ENCODE measurements around the gene CWC15.
A peak's percentile ranks its signal among the peaks of the same experiment; 100 is the strongest.

CWC15 gene

DNA sequence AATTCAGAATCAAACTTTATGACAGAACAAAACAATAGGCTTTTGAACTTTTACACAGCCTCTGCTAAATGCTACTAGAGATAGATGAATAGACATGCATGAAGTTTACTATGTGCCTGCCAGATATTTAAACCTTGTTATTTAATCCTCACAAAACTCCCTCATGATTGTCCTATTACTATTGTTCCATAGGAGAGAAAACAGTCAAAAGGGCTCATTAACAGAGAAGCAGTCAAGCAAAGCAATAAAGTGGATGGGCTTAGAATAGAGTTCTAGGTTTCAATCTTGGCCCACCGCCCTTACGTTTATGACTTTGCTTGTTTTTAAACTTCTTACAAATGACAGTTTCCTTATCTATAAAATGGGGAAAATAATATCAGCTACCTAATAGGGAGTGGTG lies 12.9 kb downstream of the CWC15 start:
- Histone ChIP-seq H4K20me1 (peaks cover 0 to 28% (median 0%) of the 10 kb centered on the region in 11 experiments; a peak in 10 of 22 replicates), H3K4me3 (no peak overlapping the region), H3K9ac (no peak overlapping the region), H3K4me1 (peaks cover 0 to 7% (median 0%) of the 10 kb centered on the region in 10 experiments; a peak in 4 of 20 replicates), H3K4me2 (no peak overlapping the region), H3K9me3 (replicated peaks in 1 of 11) (no peaks in the 10 kb centered on the region), H3K36me3 (peaks cover 60 to 75% (median 65%) of the 10 kb centered on the region in 11 experiments), H3K27me3 (no peaks in the 10 kb centered on the region), H3K27ac (no peak overlapping the region)
- TF ChIP-seq Cebpa-rat (IDR thresholded peaks at IDR 0.05): no peak

DNA sequence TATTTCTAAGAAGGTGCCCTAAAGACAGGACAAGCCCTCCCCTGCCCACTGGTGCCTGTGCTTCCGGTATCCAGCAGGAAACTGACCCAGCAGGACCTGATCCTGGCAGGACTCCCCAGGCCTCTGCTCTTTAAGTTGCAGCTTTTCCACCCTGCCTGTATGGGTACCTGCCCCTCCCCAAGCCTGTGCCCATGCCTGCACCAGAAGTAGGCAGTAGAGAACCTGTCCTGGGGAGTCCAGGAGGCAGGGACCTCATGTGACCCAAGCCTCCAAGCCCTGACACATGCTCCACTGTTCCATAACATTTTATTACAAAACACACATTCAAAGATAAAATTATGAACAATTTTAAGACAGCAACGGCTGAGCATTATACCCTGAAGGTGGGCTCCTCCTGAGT lies 14.2 kb downstream of the CWC15 start:
- H3K4me3 ChIP-seq: no peak overlapping the region

DNA sequence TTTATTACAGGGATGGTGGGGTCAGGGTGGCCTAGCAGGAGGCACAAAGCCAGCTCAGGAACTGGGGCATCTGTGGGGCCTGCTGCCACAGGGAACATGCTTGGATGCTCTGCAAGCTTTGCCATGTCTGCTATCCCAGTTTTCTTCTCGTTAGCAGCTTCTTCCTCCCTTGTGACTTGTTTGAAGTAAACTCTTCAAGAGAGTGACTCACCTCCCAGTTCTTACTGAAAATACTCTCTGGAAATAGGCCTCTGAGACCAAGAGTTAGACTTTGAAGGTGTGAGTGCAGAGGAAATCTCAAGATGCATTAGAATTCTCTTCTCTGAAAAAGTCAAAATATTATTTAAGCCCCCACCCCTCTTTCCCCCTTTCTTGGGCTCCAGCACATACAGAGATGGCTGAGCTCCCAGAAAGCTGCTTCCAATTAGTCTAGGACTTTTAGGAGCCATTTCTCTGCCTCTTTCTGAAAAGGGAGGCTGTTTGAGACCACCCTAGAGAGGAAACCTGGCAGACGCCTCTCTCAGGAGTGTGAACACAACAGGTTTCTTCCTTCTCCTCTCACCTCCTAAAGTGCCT lies 15.1 kb downstream of the CWC15 start:
- H3K9ac ChIP-seq: peak overlapping the region in 1 of 11 experiments; percentile 14; a peak in 1 of 22 replicates
- no peaks in the 10 kb centered on the region for H3K27me3 ChIP-seq
- TF ChIP-seq Cebpa-rat (IDR thresholded peaks at IDR 0.05): no peak

More for the DNA sequence above, 14.2 kb downstream of the CWC15 start:
- Histone ChIP-seq H3K27me3 (no peaks in the 10 kb centered on the region), H3K36me3 (peaks cover 46 to 62% (median 52%) of the 10 kb centered on the region in 11 experiments), H4K20me1 (peaks cover 0 to 15% (median 0%) of the 10 kb centered on the region in 11 experiments; a peak in 8 of 22 replicates), H3K9me3 (replicated peaks in 1 of 11) (no peaks in the 10 kb centered on the region), H3K4me2 (no peak overlapping the region), H3K4me1 (peaks cover 0 to 7% (median 0%) of the 10 kb centered on the region in 10 experiments; a peak in 4 of 20 replicates), H3K27ac (no peak overlapping the region), H3K9ac (no peak overlapping the region)
- TF ChIP-seq Cebpa-rat (IDR thresholded peaks at IDR 0.05): no peak

DNA sequence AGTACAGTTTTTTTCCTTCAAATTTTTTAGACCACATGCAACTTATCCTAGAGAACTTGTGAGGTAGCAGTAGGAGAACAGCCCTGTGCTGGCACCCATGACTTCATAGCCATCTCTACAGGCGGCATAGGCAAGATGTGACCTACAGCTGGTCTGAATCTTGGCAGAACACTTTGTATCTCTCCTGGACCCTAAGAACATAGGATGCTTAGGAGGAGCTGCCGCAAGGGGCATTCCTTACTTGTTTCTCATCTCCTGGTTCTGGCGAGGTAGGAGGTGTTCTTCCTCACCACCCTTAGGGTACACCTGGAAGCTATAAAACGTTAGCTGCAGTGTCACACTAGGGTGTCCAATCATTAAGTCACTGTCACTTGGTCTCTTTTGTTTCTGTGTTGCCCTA lies 16.4 kb downstream of the CWC15 start:
- H3K4me3 ChIP-seq: no peak overlapping the region
- no peaks in the 10 kb centered on the region; a peak in 1 of 22 replicates for H4K20me1 ChIP-seq
- no peaks in the 10 kb centered on the region for H3K9me3 ChIP-seq (replicated peaks in 1 of 11)
- H3K36me3 ChIP-seq: peaks cover 24 to 40% (median 30%) of the 10 kb centered on the region in 11 experiments
- no peak overlapping the region for H3K4me2 ChIP-seq
- TF ChIP-seq Cebpa-rat (IDR thresholded peaks at IDR 0.05): no peak
- H3K9ac ChIP-seq: no peak overlapping the region
- no peak overlapping the region for H3K27ac ChIP-seq
- no peaks in the 10 kb centered on the region for H3K27me3 ChIP-seq
- H3K4me1 ChIP-seq: peaks cover 0 to 7% (median 0%) of the 10 kb centered on the region in 10 experiments; a peak in 4 of 20 replicates

More for the DNA sequence above, 15.1 kb downstream of the CWC15 start:
- H3K27ac ChIP-seq: no peak overlapping the region
- H3K4me1 ChIP-seq: peaks cover 0 to 7% (median 0%) of the 10 kb centered on the region in 10 experiments; a peak in 4 of 20 replicates
- peaks cover 37 to 52% (median 42%) of the 10 kb centered on the region in 11 experiments for H3K36me3 ChIP-seq
- H4K20me1 ChIP-seq: peaks cover 0 to 5% (median 0%) of the 10 kb centered on the region in 11 experiments; a peak in 2 of 22 replicates
- H3K4me3 ChIP-seq: no peak overlapping the region
- H3K9me3 ChIP-seq (replicated peaks in 1 of 11): no peaks in the 10 kb centered on the region
- H3K4me2 ChIP-seq: 0 out of 22 replicates have a peak overlapping the region, but pooled peaks of 1 of the 11 experiments have one; percentile 11

DNA sequence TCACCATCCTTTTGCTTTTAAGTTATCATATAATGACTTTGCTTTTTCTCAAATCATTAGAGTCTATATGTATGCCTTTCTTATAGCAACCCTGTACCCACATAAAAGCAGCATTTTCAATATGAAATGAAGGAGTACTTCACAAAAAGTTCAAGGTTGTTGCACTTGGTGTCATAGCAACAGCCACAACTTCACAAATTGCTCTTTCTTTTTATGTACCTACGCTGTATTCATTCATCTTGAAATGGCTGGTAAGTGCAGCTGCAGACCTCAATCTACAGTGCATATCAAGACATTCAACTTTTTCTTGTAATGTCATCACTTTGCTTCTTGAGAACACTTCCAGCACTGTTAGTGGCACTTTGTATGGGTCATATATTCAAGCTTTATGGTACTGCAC lies 18.6 kb downstream of the CWC15 start:
- peaks cover 0 to 8% (median 0%) of the 10 kb centered on the region in 10 experiments; a peak in 4 of 20 replicates for H3K4me1 ChIP-seq
- H4K20me1 ChIP-seq: no peaks in the 10 kb centered on the region
- TF ChIP-seq Cebpa-rat (IDR thresholded peaks at IDR 0.05): no peak

DNA sequence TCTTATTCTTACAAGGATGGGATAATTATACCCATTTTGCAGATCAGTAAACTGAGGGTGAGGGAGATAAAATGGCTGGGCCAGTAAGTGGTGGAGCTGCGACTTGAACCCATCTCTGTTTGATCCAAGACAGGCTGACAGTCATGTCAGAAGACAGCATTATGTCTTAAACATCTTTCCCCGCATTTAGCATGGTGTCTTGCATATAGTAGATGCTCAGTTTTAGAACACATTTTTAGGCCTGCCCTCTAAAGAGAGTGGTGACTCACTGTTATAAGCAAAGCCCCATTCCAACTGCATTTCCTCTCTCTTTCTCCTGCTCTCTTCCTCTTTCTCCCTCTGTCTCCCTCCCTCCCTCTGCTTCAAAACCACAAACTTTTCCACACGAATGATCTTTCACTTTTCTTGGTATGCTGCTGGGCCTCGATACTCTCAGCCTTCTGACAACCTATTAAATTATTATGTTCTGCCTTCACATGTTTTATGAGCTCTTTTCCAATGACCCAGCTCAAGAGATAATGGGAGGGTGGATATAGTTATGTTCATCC lies 25.2 kb downstream of the CWC15 start:
- TF ChIP-seq Cebpa-rat (IDR thresholded peaks at IDR 0.05): no peak
- peak overlapping the region in 7 of 10 experiments; percentile 13 to 37 (median 22); a peak in 8 of 20 replicates for H3K4me3 ChIP-seq
- no peaks in the 10 kb centered on the region for H3K9me3 ChIP-seq (replicated peaks in 1 of 11)
- H3K4me2 ChIP-seq: peak overlapping the region; percentile 50 to 85 (median 69)
- H3K9ac ChIP-seq: peak overlapping the region in 8 of 11 experiments; percentile 16 to 59 (median 44); a peak in 16 of 22 replicates
- no peaks in the 10 kb centered on the region for H4K20me1 ChIP-seq
- no peaks in the 10 kb centered on the region for H3K27me3 ChIP-seq
- H3K27ac ChIP-seq: peak overlapping the region in 9 of 11 experiments; percentile 16 to 74 (median 61); a peak in 17 of 22 replicates
- no peaks in the 10 kb centered on the region for H3K36me3 ChIP-seq
- H3K4me1 ChIP-seq: peaks cover 28 to 37% (median 31%) of the 10 kb centered on the region in 10 experiments

More for the DNA sequence above, 18.6 kb downstream of the CWC15 start:
- Histone ChIP-seq H3K4me3 (no peak overlapping the region), H3K4me2 (no peak overlapping the region), H3K27me3 (no peaks in the 10 kb centered on the region), H3K27ac (no peak overlapping the region), H3K36me3 (peaks cover 2 to 18% (median 8%) of the 10 kb centered on the region in 11 experiments; a peak in 14 of 22 replicates), H3K9ac (no peak overlapping the region), H3K9me3 (replicated peaks in 1 of 11) (no peaks in the 10 kb centered on the region)

DNA sequence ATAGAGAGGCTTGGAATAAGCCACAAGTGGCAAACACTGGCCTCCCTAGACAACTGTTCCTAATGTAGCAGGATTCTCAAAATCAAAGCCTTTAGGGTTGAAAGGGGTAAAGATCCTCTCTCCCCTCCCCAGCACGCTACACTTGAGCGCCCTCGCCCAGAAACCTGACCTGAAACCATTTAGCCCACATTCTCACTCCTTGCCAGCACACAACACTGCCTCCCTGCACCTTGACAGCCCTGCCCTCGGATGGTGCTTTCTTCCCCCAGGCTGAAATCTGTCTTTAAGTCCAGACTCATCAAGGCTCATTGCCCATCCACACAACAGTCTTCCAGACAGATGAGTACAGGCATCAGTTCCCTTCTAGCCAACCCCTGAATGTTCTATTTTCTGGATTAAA lies 26.5 kb downstream of the CWC15 start:
- H3K9ac ChIP-seq: peak overlapping the region in 1 of 11 experiments; percentile 24; a peak in 1 of 22 replicates
- no peaks in the 10 kb centered on the region for H3K9me3 ChIP-seq (replicated peaks in 1 of 11)
- no peaks in the 10 kb centered on the region for H4K20me1 ChIP-seq
- no peaks in the 10 kb centered on the region for H3K36me3 ChIP-seq
- no peak overlapping the region for H3K4me3 ChIP-seq
- H3K27ac ChIP-seq: no peak overlapping the region; a peak in 1 of 22 replicates
- H3K4me1 ChIP-seq: peaks cover 28 to 37% (median 31%) of the 10 kb centered on the region in 10 experiments
- peak overlapping the region in 10 of 11 experiments; percentile 14 to 85 (median 64); a peak in 20 of 22 replicates for H3K4me2 ChIP-seq
- TF ChIP-seq Cebpa-rat (IDR thresholded peaks at IDR 0.05): no peak
- no peaks in the 10 kb centered on the region for H3K27me3 ChIP-seq

DNA sequence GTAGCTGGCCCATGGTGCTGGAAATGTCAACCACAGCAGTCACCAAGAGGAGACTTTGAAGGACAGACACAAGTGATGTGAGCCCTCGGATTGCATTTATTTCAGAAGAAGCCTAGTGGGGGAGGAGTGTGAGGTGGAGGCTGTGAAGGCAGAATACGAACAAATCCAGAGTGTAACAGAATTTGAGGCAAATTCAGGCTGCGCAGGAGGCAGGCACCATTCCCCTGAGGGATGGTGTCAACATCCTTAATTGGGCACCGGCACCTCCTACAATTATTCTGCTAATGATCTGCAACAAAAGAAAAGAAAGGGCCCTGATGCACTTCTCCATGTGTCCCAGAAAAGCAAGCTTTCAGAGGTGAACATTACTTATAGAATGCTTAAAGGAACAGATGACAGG lies 32.2 kb downstream of the CWC15 start:
- no peaks in the 10 kb centered on the region for H4K20me1 ChIP-seq
- H3K4me3 ChIP-seq: no peak overlapping the region
- TF ChIP-seq Cebpa-rat (IDR thresholded peaks at IDR 0.05): no peak
- peaks cover 0 to 8% (median 4%) of the 10 kb centered on the region in 10 experiments; a peak in 13 of 20 replicates for H3K4me1 ChIP-seq
- H3K27me3 ChIP-seq: no peaks in the 10 kb centered on the region
- no peak overlapping the region for H3K9ac ChIP-seq
- H3K4me2 ChIP-seq: no peak overlapping the region; a peak in 2 of 22 replicates
- no peaks in the 10 kb centered on the region for H3K36me3 ChIP-seq
- H3K9me3 ChIP-seq (replicated peaks in 1 of 11): no peaks in the 10 kb centered on the region
- no peak overlapping the region for H3K27ac ChIP-seq

DNA sequence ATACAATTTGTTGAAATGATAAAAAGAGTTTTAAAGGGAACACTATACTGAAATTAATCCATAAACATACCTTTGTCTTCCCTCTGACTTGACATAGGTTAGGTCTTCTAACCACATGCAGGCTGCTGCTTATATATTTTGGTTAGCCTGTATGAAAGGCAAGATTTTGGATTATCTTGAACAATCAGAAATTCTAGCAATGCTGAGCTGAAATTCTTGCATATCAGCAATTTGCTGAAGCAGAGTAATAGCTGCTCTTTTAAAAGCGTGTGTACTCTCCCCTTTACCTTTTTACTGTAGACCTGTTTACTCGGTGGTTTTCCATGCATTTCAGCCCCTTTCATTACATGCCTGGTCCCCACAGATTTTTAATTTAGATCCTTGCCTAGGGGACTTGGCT lies 34.0 kb downstream of the CWC15 start:
- Histone ChIP-seq H3K36me3 (no peaks in the 10 kb centered on the region), H3K9me3 (replicated peaks in 1 of 11) (no peaks in the 10 kb centered on the region)

More for the DNA sequence above, 34.0 kb downstream of the CWC15 start:
- H3K4me1 ChIP-seq: peaks cover 14 to 26% (median 22%) of the 10 kb centered on the region in 10 experiments
- TF ChIP-seq Cebpa-rat (IDR thresholded peaks at IDR 0.05): no peak
- no peak overlapping the region for H3K4me3 ChIP-seq
- H3K4me2 ChIP-seq: no peak overlapping the region
- no peaks in the 10 kb centered on the region for H3K27me3 ChIP-seq
- no peaks in the 10 kb centered on the region for H4K20me1 ChIP-seq
- no peak overlapping the region for H3K9ac ChIP-seq
- H3K27ac ChIP-seq: no peak overlapping the region

Measured in BLaER1 treated with 17β-estradiol and CSF1 and Interleukin-3, amounts not matched to agents 10 nM and 100 nM (cell line).